Mesenteric fat pad (tissue), 1 donor: ENCODE data around the gene NRGN. TPM values are rescaled to one million over a fixed set of nuclear protein-coding genes. Genes with fewer than 3 reads are reported as not detected.
"Not testable (repeated sequence)": the region's sequence is repeated elsewhere in the genome, so short reads cannot be mapped to it uniquely, and the experiment has no call there.

Source experiments
- DNase-seq: peaks from one replicate; pipeline ENCODE4 v3.0.0-alpha.2; 2020; ENCODE audit warnings: low spot score
- total RNA-seq: library from RNA; stranded (reverse); fragmentation: NEBNext Ultra II Directional; extraction: Animal tissue kit (Norgen Biotek cat#: 25700); gene quantifications from one replicate; pipeline ENCODE4 v1.2.1, GENCODE V29; 2021
- donor health status: DM: yes; HTN: yes; CAD: no.

Gene NRGN
- total RNA-seq, 1 donor from 2014 or later: 4.0 TPM

- DNase-seq: no peak
Observed at GRCh38 chr11:124757320-124757719, 17.6 kb downstream of the NRGN start.

GRCh38 chr11:124758355-124759265 is 18.9 kb downstream of the NRGN start:
- DNase-seq: no peak

GRCh38 chr11:124759266-124760204 is 19.8 kb downstream of the NRGN start:
- DNase-seq: no peak

- DNase-seq: no peak
Observed at GRCh38 chr11:124760205-124760652, 20.5 kb downstream of the NRGN start.

GRCh38 chr11:124760806-124761205 is 21.1 kb downstream of the NRGN start:
- DNase-seq: no peak

- DNase-seq: no peak
Observed at GRCh38 chr11:124761301-124762104, 21.8 kb downstream of the NRGN start.

- DNase-seq: no peak
Observed at GRCh38 chr11:124762105-124762623, 22.4 kb downstream of the NRGN start, which contains the start of gene ESAM. Gene ESAM, minus strand, starts transcription at chr11:124762290. Its CDS starts 136 bp downstream, at chr11:124762154.

- no peak for DNase-seq
Observed at GRCh38 chr11:124762624-124763155, 22.9 kb downstream of the NRGN start.

GRCh38 chr11:124763156-124763947 is 23.6 kb downstream of the NRGN start:
- DNase-seq: no peak

GRCh38 chr11:124766156-124766555 is 26.4 kb downstream of the NRGN start:
- DNase-seq: no peak

- DNase-seq: no peak
Observed at GRCh38 chr11:124768914-124769313, 29.2 kb downstream of the NRGN start.

GRCh38 chr11:124769806-124770774 is 30.3 kb downstream of the NRGN start:
- no peak for DNase-seq

- DNase-seq: not testable (repeated sequence)
Observed at GRCh38 chr11:124770959-124771358, 31.2 kb downstream of the NRGN start.

- no peak for DNase-seq
Observed at GRCh38 chr11:124776865-124777645, 37.3 kb downstream of the NRGN start.

- DNase-seq: no peak
Observed at GRCh38 chr11:124778281-124778680, 38.5 kb downstream of the NRGN start.

- DNase-seq: no peak
Observed at GRCh38 chr11:124779568-124779967, 39.8 kb downstream of the NRGN start.

- no peak for DNase-seq
Observed at GRCh38 chr11:124783002-124783401, 43.3 kb downstream of the NRGN start.
